H1 (cell line): ENCODE measurements around the gene MIR17HG. TPM values are rescaled to one million over a fixed set of nuclear protein-coding genes. Genes with fewer than 3 reads are reported as not detected.

ENCODE experiments used
- CTCF ChIA-PET: fragments of 300-600 bp; sonication (Branson Sonifier 250); formaldehyde crosslinking; loops from one replicate; lab custom pipeline; 2021; ENCODE audit not compliant: partially characterized antibody; lab: Charles Lee
- POLR2A ChIA-PET: fragments of 300-600 bp; sonication (Branson Sonifier 250); formaldehyde crosslinking; loops from one replicate; lab custom pipeline; 2021; ENCODE audit warnings: inconsistent platforms; ENCODE audit not compliant: partially characterized antibody; lab: Charles Lee
- DNase-seq, 2 experiments: peaks; one replicate each; pipeline versions ENCODE4 v3.0.0 to v3.0.0-alpha.2; 2010 to 2022; ENCODE audit warnings: low spot score in 2 of 2, low read depth in 1 of 2, mixed read lengths in 1 of 2
- FAIRE-seq: peaks from 2 replicates; lab custom pipeline; 2011; peaks lifted over from hg19 to GRCh38; lab: Jason Lieb, UNC
- H2AFZ ChIP-seq: 2 replicates; pipeline ENCODE4 v1.8.1; 2012; ENCODE audit warnings: low read length, inconsistent platforms
- H2AK5ac ChIP-seq: 2 replicates; pipeline ENCODE4 v1.6.1; 2013; ENCODE audit warnings: low read depth, low read length
- H2BK120ac ChIP-seq: replicated peaks from 2 replicates; pipeline ENCODE3; 2013; ENCODE audit warnings: low read depth, low read length, inconsistent platforms
- H2BK12ac ChIP-seq: 2 replicates; pipeline ENCODE4 v1.6.1; 2013; ENCODE audit warnings: low read depth, low read length
- H2BK15ac ChIP-seq: 2 replicates; pipeline ENCODE4 v1.6.1; 2013; ENCODE audit warnings: low read length
- H2BK20ac ChIP-seq: 2 replicates; pipeline ENCODE4 v1.6.1; 2013; ENCODE audit warnings: low read length
- H2BK5ac ChIP-seq: 2 replicates; pipeline ENCODE4 v1.6.1; 2013; ENCODE audit warnings: low read depth, low read length
- H3K14ac ChIP-seq: 2 replicates; pipeline ENCODE4 v1.6.1; 2013; ENCODE audit warnings: inconsistent platforms; ENCODE audit not compliant: insufficient read length
- H3K18ac ChIP-seq: 2 replicates; pipeline ENCODE4 v1.6.1; 2013; ENCODE audit warnings: low read length; ENCODE audit errors: extremely low read depth
- H3K23ac ChIP-seq: 2 replicates; pipeline ENCODE4 v1.6.1; 2013; ENCODE audit warnings: inconsistent platforms; ENCODE audit not compliant: insufficient read length
- H3K23me2 ChIP-seq: 2 replicates; pipeline ENCODE4 v1.6.1; 2013; ENCODE audit warnings: low read depth, low read length
- H3K27ac ChIP-seq: 2 replicates; pipeline ENCODE4 v1.6.1; 2011; ENCODE audit warnings: low read depth, low read length, inconsistent platforms
- H3K27me3 ChIP-seq, 4 experiments: replicated peaks in 1 of 4; 1 replicate in 1 of 4; 2 replicates in 3 of 4; pipeline versions ENCODE4 v1.6.1 to v1.8.1; 2011 to 2013; ENCODE audit warnings: low read length in 3 of 4, mild to moderate bottlenecking in 3 of 4, inconsistent platforms in 2 of 4, mixed read lengths in 2 of 4, moderate library complexity in 1 of 4; ENCODE audit not compliant: control insufficient read depth in 3 of 4, insufficient read depth in 3 of 4; ENCODE audit errors: extremely low read depth in 1 of 4
- H3K36me3 ChIP-seq, 4 experiments: 2 replicates each; pipeline versions ENCODE4 v1.6.1 to v1.8.1; 2011 to 2013; ENCODE audit warnings: mild to moderate bottlenecking in 4 of 4, low read length in 3 of 4, moderate library complexity in 2 of 4, control low read depth in 1 of 4, inconsistent platforms in 1 of 4; ENCODE audit not compliant: insufficient read depth in 4 of 4, control insufficient read depth in 2 of 4
- H3K4ac ChIP-seq: replicated peaks from 2 replicates; pipeline ENCODE3; 2013; ENCODE audit warnings: low read length, low read depth, mixed read lengths, inconsistent platforms; ENCODE audit not compliant: insufficient read length
- H3K4me1 ChIP-seq, 4 experiments: replicated peaks in 1 of 4; 1 replicate in 1 of 4; 2 replicates in 3 of 4; pipeline versions ENCODE4 v1.6.1 to v1.8.1; 2011 to 2013; ENCODE audit warnings: low read length in 3 of 4, inconsistent platforms in 2 of 4, mixed read lengths in 1 of 4; ENCODE audit not compliant: insufficient read depth in 4 of 4, control insufficient read depth in 3 of 4
- H3K4me2 ChIP-seq, 2 experiments: 2 replicates each; pipeline versions ENCODE4 v1.6.1 to v1.8.1; 2011 to 2013; ENCODE audit warnings: low read depth in 2 of 2, low read length in 2 of 2, control low read depth in 1 of 2, inconsistent platforms in 1 of 2, mild to moderate bottlenecking in 1 of 2; ENCODE audit not compliant: insufficient read depth in 1 of 2
- H3K4me3 ChIP-seq, 4 experiments: fragments of 200-600, 300-600 bp in 1 of 4; sonication (generic), shearing (Covaris generic), sonication (Bioruptor Twin) in 1 of 4; 2 replicates each; pipeline versions ENCODE4 v1.5.1 to v1.8.1; 2011 to 2016; ENCODE audit warnings: low read length in 4 of 4, low read depth in 3 of 4, control low read depth in 2 of 4, inconsistent platforms in 2 of 4, mild to moderate bottlenecking in 2 of 4, mixed read lengths in 1 of 4, moderate library complexity in 1 of 4; ENCODE audit not compliant: insufficient read depth in 2 of 4; ENCODE audit errors: extremely low read depth in 1 of 4
- H3K56ac ChIP-seq: replicated peaks from 2 replicates; pipeline ENCODE3; 2013; ENCODE audit warnings: low read depth, mild to moderate bottlenecking, mixed read lengths, low read length, inconsistent platforms; ENCODE audit not compliant: insufficient read length
- H3K79me1 ChIP-seq: 2 replicates; pipeline ENCODE4 v1.6.1; 2013; ENCODE audit warnings: low read depth, low read length, control low read depth
- H3K79me2 ChIP-seq, 2 experiments: 2 replicates each; pipeline versions ENCODE4 v1.6.1 to v1.8.1; 2012 to 2013; ENCODE audit warnings: low read length in 2 of 2, mild to moderate bottlenecking in 2 of 2, inconsistent platforms in 1 of 2; ENCODE audit not compliant: insufficient read depth in 2 of 2, control insufficient read depth in 1 of 2
- H3K9ac ChIP-seq, 4 experiments: replicated peaks in 1 of 4; 1 replicate in 1 of 4; 2 replicates in 3 of 4; pipeline versions ENCODE4 v1.6.1 to v1.8.1; 2011 to 2013; ENCODE audit warnings: low read depth in 3 of 4, low read length in 3 of 4, control low read depth in 2 of 4, mild to moderate bottlenecking in 2 of 4, moderate library complexity in 2 of 4, inconsistent platforms in 1 of 4; ENCODE audit errors: extremely low read depth in 1 of 4
- H3K9me3 ChIP-seq, 2 experiments: 2 replicates each; pipeline versions ENCODE4 v1.6.1 to v1.8.1; 2012 to 2013; ENCODE audit warnings: mild to moderate bottlenecking in 2 of 2, moderate library complexity in 2 of 2, control low read depth in 1 of 2, inconsistent platforms in 1 of 2, low read depth in 1 of 2, low read length in 1 of 2, mixed read lengths in 1 of 2; ENCODE audit not compliant: insufficient read depth in 2 of 2
- H4K20me1 ChIP-seq, 2 experiments: replicated peaks in 1 of 2; 2 replicates each; pipeline versions ENCODE3 to v1.8.1; 2011 to 2013; ENCODE audit warnings: inconsistent platforms in 2 of 2, low read length in 2 of 2, mild to moderate bottlenecking in 1 of 2; ENCODE audit not compliant: insufficient read depth in 2 of 2, control insufficient read depth in 1 of 2
- H4K5ac ChIP-seq: 2 replicates; pipeline ENCODE4 v1.6.1; 2013; ENCODE audit warnings: low read length, low read depth, mixed read lengths, inconsistent platforms; ENCODE audit not compliant: insufficient read length
- H4K8ac ChIP-seq: 2 replicates; pipeline ENCODE4 v1.8.0; 2013; ENCODE audit warnings: mild to moderate bottlenecking, moderate library complexity, low read length, inconsistent platforms; ENCODE audit not compliant: insufficient read depth; ENCODE audit errors: extremely low read depth
- H4K91ac ChIP-seq: replicated peaks from 2 replicates; pipeline ENCODE3; 2013; ENCODE audit warnings: low read length, mixed read lengths, inconsistent platforms; ENCODE audit not compliant: insufficient read length
- BCL11A ChIP-seq, 2 experiments: IDR thresholded peaks; one replicate each; pipeline ENCODE4 v1.6.1; 2011; ENCODE audit warnings: low read depth in 2 of 2, low read length in 2 of 2, mild to moderate bottlenecking in 2 of 2
- CEBPB ChIP-seq: IDR thresholded peaks from 2 replicates; pipeline ENCODE4 v1.6.1; 2012; ENCODE audit warnings: low read depth, low read length
- EZH2 ChIP-seq: fragments of 200-600 bp; sonication (generic); IDR thresholded peaks from 2 replicates; pipeline ENCODE4 v1.7.1; 2012; ENCODE audit warnings: low read depth, mild to moderate bottlenecking, moderate library complexity, low read length, inconsistent platforms; ENCODE audit not compliant: severe bottlenecking
- GTF2F1 ChIP-seq: IDR thresholded peaks from 2 replicates; pipeline ENCODE4 v1.6.1; 2012; ENCODE audit warnings: low read depth, low read length, improper control_type of control experiment, borderline replicate concordance
- JUN ChIP-seq: IDR thresholded peaks from 2 replicates; pipeline ENCODE4 v1.6.1; 2011; ENCODE audit warnings: low read depth, mild to moderate bottlenecking, improper control_type of control experiment, low read length
- POU5F1 ChIP-seq: IDR thresholded peaks from 2 replicates; pipeline ENCODE4 v1.6.1; 2011; ENCODE audit warnings: low read depth, mild to moderate bottlenecking, low read length, moderate library complexity
- RNF2 ChIP-seq: fragments of 200-900, 300-1000 bp; sonication (generic); IDR thresholded peaks from 2 replicates; pipeline ENCODE4 v1.7.1; 2016; ENCODE audit warnings: borderline replicate concordance, low read depth, mild to moderate bottlenecking, antibody characterized with exemption, low read length; ENCODE audit not compliant: poor library complexity, severe bottlenecking; ENCODE audit errors: missing control alignments
- RXRA ChIP-seq: IDR thresholded peaks from 2 replicates; pipeline ENCODE4 v1.6.1; 2011; ENCODE audit warnings: low read depth, mild to moderate bottlenecking, low read length, moderate library complexity; ENCODE audit not compliant: insufficient read depth
- SAP30 ChIP-seq: fragments of 300-600 bp; sonication (generic); IDR thresholded peaks from 2 replicates; pipeline ENCODE4 v1.7.1; 2012; ENCODE audit warnings: low read length, moderate library complexity, mild to moderate bottlenecking, inconsistent platforms; ENCODE audit not compliant: insufficient read depth, insufficient replicate concordance
- SRF ChIP-seq: IDR thresholded peaks from 2 replicates; pipeline ENCODE4 v1.6.1; 2011; ENCODE audit warnings: mild to moderate bottlenecking, low read depth, low read length, moderate library complexity
- TCF12 ChIP-seq: IDR thresholded peaks from 2 replicates; pipeline ENCODE4 v1.6.1; 2011; ENCODE audit warnings: low read depth, mild to moderate bottlenecking, low read length
- USF2 ChIP-seq: IDR thresholded peaks from 2 replicates; pipeline ENCODE4 v1.6.1; 2011; ENCODE audit warnings: low read length, improper control_type of control experiment
- WGBS, 2 experiments: shearing (Covaris generic) in 1 of 2; methylation state at CpG; one replicate each; pipeline versions ENCODE4 v1.1.6 to v1.1.7; 2013 to 2015; ENCODE audit warnings: low lambda C conversion rate in 2 of 2, mixed read lengths in 2 of 2, inconsistent platforms in 1 of 2, low coverage in 1 of 2, missing lambda C conversion rate in 1 of 2; ENCODE audit not compliant: insufficient replicate concordance in 2 of 2, insufficient coverage in 1 of 2, insufficient read length in 1 of 2; ENCODE audit errors: extremely low coverage in 1 of 2, missing lambda C conversion rate in 1 of 2; 5-methylcytosine and 5-hydroxymethylcytosine counted together
- polyA plus RNA-seq, 7 experiments: library from polyadenylated mRNA; depleted of rRNA in 3 of 7; stranded (reverse) in 5 of 7; unstranded in 2 of 7; fragments of >200 nt in 5 of 7; fragments of 200-250 nt in 2 of 7; gene quantifications; 1 replicate in 5 of 7; 2 replicates in 1 of 7; 4 replicates in 1 of 7; pipeline versions ENCODE4 v1.2.1 to v1.2.3, GENCODE V29; 2011 to 2013; ENCODE audit warnings: missing spikeins in 2 of 7, mixed read lengths in 2 of 7
- total RNA-seq: library from RNA; stranded (reverse); fragmentation: NEBNext Ultra II Directional; extraction: Animal tissue kit (Norgen Biotek cat#: 25700); gene quantifications from 2 replicates; pipeline ENCODE4 v1.2.1, GENCODE V29; 2021

MIR17HG gene
- total and polyA plus RNA-seq, 2 of the 8 experiments (the other 6 are each of a cell fraction or from before 2014, with no cell fraction given), result 11.5 to 36.9 TPM

GRCh38 chr13:91298060-91298459, 49.4 kb upstream of the MIR17HG start:
- FAIRE-seq (no peak), DNase-seq (no peak)
- Histone ChIP-seq H3K27me3 (no peaks in the 10 kb centered on the region), H3K23me2 (no peaks in the 10 kb centered on the region), H4K20me1 (no peaks in the 10 kb centered on the region), H2BK20ac (no peak overlapping the region), H3K79me1 (no peaks in the 10 kb centered on the region), H3K36me3 (no peaks in the 10 kb centered on the region), H3K9ac (no peak overlapping the region), H3K9me3 (no peaks in the 10 kb centered on the region), H2AFZ (no peak overlapping the region), H2AK5ac (no peak overlapping the region), H2BK12ac (no peak overlapping the region), H3K4me3 (no peak overlapping the region), H2BK5ac (no peak overlapping the region), H3K79me2 (no peaks in the 10 kb centered on the region), H4K5ac (no peak overlapping the region), H3K4me1 (no peaks in the 10 kb centered on the region), H3K56ac (no peak overlapping the region), H2BK15ac (no peak overlapping the region), H4K91ac (no peak overlapping the region), H3K27ac (no peak overlapping the region), H3K18ac (no peak overlapping the region), H2BK120ac (no peak overlapping the region), H3K23ac (no peak overlapping the region), H3K4ac (no peak overlapping the region), H3K14ac (no peak overlapping the region), H4K8ac (no peak overlapping the region), H3K4me2 (no peak overlapping the region)
- 94% methylated on average over 1 of the region's 1 CpG; no CpG with 5 or more reads in 1 of the 2 experiments for WGBS, 2 experiments
- no peak for TF ChIP-seq GTF2F1
- no peak for TF ChIP-seq USF2
- no peak for TF ChIP-seq TCF12
- TF ChIP-seq SRF, result no peak
- TF ChIP-seq BCL11A (IDR thresholded peaks at IDR 0.05; ENCODE audit: low read depth in 2 of 2, low read length in 2 of 2), result no peak
- no peak for TF ChIP-seq JUN
- TF ChIP-seq CEBPB, result no peak
- no peak for TF ChIP-seq POU5F1
- no peak for TF ChIP-seq EZH2
- no peak for TF ChIP-seq SAP30
- no peak for TF ChIP-seq RNF2
- TF ChIP-seq RXRA, result no peak
- CTCF ChIA-PET, result interaction anchor here (0.8 to 1.1 kb wide), 3 partner anchors 10 to 280 kb away, joined by 3 read pairs; no protein-coding TSS in a partner anchor
- POLR2A ChIA-PET, result no interaction called here
